Inferior parietal cortex (tissue), 1 donor: Measurements from ENCODE around the gene G6PC1.
"Not testable (repeated sequence)": the region's sequence is repeated elsewhere in the genome, so short reads cannot be mapped to it uniquely, and the experiment has no call there.

Experiments used
- DNase-seq: peaks from one replicate; pipeline ENCODE4 v3.0.0-alpha.2; 2016; ENCODE audit errors: extremely low spot score

G6PC1 gene

GRCh38 chr17:42900460-42901331, at the start of gene G6PC1:
G6PC1 (plus strand) TSS chr17:42900799; CDS start chr17:42900877, 78 bp downstream.
- DNase-seq = no peak

GRCh38 chr17:42850954-42851353, 49.6 kb upstream of the G6PC1 start, which contains the start of gene AOC3:
AOC3 (plus strand) TSS chr17:42851199; CDS start chr17:42851344, 145 bp downstream.
- DNase-seq = no peak

GRCh38 chr17:42851371-42852240, 49.0 kb upstream of the G6PC1 start:
- not testable (repeated sequence) for DNase-seq

GRCh38 chr17:42852351-42852750, 48.2 kb upstream of the G6PC1 start:
- DNase-seq = no peak

GRCh38 chr17:42853004-42853403, 47.6 kb upstream of the G6PC1 start:
- no peak for DNase-seq

- DNase-seq = no peak
Measured at GRCh38 chr17:42853597-42853967, 47.0 kb upstream of the G6PC1 start.

- no peak for DNase-seq
Measured at GRCh38 chr17:42853968-42854790, 46.4 kb upstream of the G6PC1 start.

- no peak for DNase-seq
Measured at GRCh38 chr17:42855048-42855596, 45.5 kb upstream of the G6PC1 start.

- not testable (repeated sequence) for DNase-seq
Measured at GRCh38 chr17:42856093-42856492, 44.5 kb upstream of the G6PC1 start.

- not testable (repeated sequence) for DNase-seq
Measured at GRCh38 chr17:42856516-42856915, 44.1 kb upstream of the G6PC1 start.

GRCh38 chr17:42857389-42857788, 43.2 kb upstream of the G6PC1 start:
- no peak for DNase-seq

- DNase-seq = no peak
Measured at GRCh38 chr17:42865638-42866094, 34.9 kb upstream of the G6PC1 start.

- no peak for DNase-seq
Measured at GRCh38 chr17:42866216-42866615, 34.4 kb upstream of the G6PC1 start.

GRCh38 chr17:42866631-42867575, 33.7 kb upstream of the G6PC1 start:
- DNase-seq = no peak

- not testable (repeated sequence) for DNase-seq
Measured at GRCh38 chr17:42867694-42868261, 32.8 kb upstream of the G6PC1 start.

GRCh38 chr17:42868338-42868737, 32.3 kb upstream of the G6PC1 start:
- no peak for DNase-seq

- no peak for DNase-seq
Measured at GRCh38 chr17:42871647-42872046, 29.0 kb upstream of the G6PC1 start.

GRCh38 chr17:42872251-42872965, 28.2 kb upstream of the G6PC1 start:
- DNase-seq = no peak

- DNase-seq = no peak
Measured at GRCh38 chr17:42873315-42873714, 27.3 kb upstream of the G6PC1 start.
